Measurements from ENCODE around the gene XBP1.
"Not testable (repeated sequence)": the region's sequence is repeated elsewhere in the genome, so short reads cannot be mapped to it uniquely, and the experiment has no call there.

The XBP1 gene

DNA sequence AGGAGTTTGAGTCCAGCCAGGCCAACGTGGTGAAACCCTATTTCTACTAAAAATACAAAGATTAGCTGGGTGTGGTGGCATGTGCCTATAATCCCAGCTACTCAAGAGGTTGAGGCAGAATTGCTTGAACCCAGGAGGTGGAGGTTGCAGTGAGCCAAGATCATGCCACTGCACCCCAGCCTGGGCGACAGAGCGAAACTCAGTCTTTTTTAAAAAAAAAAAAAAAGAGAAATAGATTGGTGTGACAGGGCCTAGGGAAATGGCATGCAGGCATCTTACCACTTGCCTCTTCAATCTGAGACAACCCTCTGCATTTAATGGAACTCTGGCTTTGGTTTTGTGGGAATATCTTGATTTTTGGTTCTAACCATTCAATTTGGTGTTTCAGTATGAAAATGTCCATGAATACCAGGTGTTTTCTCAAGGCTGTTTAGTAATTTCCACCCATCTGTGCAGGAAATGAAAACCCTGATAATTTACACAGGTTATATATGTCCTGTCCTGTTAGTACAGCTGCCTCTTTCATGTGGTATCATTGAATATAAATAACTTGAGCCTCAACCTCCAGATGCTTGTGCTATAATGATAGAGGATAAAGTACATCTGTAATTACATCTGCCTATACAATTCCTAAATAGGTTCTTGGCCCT lies 8.4 kb downstream of the XBP1 start:
- DNase-seq (ENCODE audit: low read depth): no peak

DNA sequence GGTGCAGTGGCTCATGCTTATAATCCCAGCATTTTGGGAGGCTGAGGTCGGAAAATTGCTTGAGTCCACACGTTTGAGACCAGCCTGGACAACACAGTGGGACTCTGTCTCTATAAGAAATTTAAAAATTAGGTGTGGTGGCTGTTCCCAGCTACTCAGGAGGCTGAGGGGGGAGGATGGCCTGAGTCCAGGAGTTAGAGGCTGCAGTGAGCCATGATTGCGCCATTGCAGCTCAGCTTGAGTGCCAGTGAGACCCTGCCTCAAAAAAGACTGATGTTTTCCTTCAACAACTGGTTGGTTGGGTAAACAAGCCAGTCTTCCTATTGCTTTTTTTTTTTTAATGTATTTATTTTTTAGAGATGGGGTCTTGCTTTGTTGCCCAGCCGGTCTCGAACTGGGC lies 9.2 kb downstream of the XBP1 start:
- no peak for DNase-seq (ENCODE audit: low read depth)

DNA sequence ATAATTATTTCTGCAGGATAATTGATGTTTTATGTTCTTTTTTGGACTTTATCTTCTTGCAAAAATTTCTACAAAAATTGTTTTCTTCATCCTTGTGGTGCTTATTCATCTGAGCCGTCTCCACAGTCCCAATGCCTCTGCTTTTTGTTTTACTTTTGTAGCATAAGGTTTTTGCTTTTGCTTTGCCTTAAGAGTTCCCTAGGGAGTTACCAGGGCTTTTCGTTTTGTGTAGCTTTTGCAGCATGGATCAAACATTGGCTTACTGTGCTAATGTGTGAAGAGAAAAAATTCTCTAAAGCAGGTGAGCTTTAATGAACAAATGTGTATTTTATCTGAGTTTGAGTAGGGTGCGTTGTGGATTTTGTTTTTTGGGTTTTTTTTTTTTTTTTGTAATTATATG lies 11.8 kb downstream of the XBP1 start:
- no peak for DNase-seq (ENCODE audit: low read depth)

DNA sequence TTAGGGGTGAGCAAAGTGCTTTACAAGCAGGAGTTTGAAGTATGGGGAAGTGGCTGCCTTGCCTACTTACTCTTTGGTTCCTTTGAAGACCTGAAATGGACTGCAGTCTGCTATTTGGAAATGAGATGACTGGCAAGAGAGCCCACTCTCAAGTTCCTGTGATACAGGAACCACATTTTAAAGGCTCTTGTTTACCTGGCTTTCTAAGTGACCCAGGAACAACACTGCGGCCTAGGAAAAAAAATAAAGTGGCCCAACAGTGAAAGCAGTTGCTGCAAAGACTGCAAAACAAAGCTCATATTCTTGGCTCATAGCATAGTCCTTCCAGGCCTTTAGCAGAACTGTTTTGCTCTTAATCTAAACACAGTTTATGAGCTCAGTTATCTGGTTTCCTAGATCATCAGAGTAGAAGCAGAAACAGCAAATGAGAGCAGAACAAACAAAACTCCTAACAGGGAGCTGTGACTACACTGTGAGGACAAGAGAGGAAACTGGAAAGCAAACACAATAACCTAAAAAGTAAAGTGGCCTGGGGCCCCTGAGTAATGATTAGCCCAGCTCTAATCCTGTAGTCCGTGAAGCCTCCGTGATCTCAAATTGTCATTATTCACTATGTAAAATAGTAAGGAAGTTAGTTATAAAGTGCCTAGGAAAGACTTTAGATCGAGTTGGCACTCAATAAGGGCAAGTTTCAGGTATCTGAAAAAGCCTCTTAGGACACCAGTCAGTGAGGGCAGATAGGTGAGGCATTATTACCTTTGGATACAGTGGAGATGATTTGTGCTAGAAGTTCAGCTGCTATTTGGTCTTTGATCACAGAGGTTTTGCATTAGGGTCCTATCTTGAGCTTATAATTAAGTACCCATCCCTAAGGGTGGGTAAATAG lies 16.3 kb downstream of the XBP1 start:
- DNase-seq (ENCODE audit: low read depth): no peak

DNA sequence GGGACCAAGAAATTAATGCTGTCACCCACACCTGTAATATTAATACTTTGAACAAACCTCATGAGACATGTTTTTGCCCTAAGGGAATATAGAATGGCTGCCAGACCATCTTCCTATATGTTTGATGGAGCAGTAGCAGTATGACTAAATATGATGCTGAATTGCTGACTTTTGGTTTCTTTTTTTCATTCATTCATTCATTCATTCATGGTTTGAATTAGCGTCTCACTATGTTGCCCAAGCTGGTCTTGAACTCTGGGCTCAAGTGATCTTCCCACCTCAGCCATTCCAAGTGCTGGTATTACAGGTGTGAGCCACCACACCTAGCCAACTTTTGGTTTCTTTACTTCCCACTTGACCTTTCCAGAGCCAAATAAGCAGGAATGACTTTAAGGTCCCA lies 20.1 kb downstream of the XBP1 start:
- no peak for DNase-seq (ENCODE audit: low read depth)

DNA sequence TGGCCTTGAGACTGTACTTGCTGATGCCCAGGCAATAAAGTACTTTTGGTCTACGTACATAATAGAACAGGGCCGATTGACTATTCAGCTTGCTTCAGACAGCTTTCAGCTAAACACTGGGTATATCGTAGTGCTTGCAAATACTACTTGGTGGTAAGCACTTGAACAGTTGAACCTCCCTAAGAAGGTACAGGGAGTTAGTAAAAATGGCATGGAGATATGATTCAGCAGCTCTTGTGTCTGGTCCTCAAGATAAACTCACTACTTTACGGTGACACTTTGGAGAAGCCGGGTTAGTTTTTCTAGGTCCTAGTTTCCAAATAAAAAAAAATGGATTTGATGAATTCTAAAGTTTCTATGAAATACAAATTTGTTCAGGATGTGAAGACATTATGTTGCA lies 20.5 kb downstream of the XBP1 start:
- DNase-seq (ENCODE audit: low read depth): no peak

DNA sequence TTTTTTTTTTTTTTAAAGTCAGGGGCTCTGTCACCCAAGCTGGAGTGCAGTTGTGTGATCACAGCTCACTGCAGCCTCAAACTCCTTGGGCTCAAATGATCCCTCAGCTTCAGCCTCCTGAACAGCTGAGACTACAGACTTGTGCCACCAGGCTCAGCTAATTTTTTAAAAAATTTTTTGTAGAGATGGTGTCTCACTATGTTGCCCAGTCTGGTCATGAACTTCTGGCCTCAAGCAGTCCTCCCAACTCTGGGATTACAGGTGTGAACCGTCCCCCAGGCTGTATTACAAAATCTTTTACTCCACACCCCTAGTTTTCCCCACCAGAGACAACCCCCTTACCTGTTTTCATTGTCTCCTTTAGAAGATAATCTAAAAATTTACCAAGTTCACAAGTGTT lies 26.0 kb downstream of the XBP1 start:
- no peak for DNase-seq (ENCODE audit: low read depth)

DNA sequence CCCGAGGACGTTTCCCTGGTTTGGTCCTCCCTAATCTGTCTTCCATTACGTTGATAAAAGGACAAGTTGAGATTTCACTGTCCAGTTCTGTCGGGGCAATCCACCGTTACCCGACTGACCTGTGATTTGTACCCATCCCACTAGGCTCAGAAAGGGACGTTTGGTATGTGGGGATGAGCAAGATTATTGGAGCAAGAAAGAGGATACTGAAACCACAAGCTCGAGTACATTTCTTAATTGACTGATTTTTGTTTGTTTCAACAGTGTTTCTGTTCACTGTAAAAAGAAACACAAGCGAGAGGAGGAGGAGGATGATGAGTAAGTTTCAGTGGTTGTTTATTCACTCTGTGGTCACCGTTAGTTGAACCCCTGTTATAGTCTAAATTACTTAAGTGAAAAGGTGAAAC lies 26.9 kb downstream of the XBP1 start:
- no peak for DNase-seq (ENCODE audit: low read depth)

DNA sequence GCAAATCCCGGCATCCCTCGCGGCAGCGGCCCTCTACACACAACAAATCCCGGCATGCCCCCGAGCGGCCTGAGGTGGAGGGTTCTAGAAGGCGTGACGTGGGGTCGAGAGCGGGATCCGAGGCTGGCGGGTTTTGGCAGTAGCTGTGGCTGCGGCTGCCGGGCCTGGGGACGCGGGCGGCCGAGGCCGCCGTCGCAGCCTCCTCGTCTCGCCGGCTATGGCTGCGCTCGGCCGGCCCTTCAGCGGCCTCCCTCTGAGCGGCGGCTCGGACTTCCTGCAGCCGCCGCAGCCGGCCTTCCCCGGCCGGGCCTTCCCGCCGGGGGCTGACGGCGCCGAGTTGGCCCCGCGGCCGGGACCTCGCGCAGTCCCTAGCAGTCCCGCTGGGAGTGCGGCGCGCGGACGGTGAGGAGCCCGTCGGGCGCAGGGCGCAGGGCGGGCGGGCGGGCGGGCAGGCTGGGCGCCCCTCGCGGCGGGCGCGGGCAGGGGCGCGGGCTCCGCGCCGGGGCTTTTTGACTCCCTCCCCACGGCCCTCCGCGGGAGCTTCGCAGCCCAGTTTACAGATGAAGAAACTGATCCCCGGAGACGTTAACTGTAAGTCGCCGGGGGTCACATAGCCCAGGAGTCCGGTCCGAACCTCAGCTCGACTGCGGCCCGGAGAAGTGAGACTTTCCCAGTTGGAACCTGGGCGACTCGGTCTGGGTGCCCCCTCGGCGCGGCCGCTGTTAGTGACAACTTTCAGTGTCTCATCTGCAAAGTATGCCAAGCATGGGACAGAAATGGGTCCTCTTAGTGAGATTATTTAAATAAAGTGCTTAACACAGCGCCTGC lies 27.5 kb downstream of the XBP1 start, which contains the start of gene CCDC117:
TSS of gene CCDC117 (plus strand) at position 63 of the 828 bp plus-strand sequence. CDS start at position 218, 155 bp downstream.
- peak; percentile 88 for DNase-seq (ENCODE audit: low read depth)

DNA sequence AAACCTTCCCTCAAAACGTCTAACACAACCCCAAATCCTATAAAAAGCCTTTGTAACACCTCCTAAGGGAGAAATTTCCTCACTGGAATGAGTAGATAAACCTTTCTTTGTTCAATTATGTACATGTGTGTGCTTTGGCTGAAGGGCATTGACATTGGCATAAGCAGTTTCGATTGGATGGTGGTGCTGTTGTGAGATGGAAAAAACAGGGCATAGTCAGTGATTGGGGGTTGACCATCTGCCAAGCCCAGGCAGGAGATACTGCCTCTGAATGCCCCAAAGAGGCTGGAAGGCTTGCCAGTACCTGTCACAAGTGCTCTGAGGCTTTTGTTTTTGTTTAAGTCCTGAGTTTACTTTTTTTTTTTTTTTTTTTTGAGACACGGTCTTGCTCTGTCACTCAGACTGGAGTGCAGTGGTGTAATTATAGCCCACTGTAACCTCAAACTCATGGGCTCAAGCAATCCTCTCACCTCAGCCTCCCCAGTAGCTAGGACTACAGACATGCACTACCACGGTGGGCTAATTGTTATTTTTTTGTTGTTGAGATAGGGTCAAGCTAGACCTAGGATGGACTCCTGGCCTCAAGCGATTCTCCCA lies 29.1 kb downstream of the XBP1 start:
- no peak for DNase-seq (ENCODE audit: low read depth)

DNA sequence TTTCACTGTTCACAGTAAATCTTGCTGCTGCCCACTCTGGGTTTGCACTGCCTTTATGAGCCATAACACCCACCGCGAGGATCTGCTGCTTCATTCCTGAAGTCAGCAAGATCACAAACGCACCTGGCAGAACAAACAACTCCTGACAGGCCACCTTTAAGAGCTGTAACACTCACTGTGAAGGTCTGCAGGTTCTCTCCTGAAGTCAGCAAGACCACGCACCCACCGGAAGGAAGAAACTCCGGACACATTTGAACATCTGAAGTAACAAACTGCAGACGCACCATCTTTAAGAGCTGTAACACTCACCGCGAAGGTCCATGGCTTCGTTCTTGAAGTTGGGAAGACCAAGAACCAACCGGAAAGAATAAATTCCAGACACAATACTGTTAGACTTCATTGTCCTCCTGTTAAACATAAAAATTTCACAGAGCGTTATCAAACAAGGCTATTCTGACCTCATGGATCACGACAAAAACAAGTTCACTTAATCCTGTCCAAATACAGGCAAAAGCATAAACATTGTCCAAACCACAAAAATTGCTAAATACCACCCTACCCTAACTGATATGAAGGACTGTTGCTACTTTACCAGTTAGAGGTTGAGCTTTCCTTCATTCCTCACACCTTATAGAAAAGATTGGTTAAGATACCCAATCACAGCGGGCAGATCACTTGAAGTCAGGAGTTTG lies 30.8 kb downstream of the XBP1 start:
- no peak for DNase-seq (ENCODE audit: low read depth)

DNA sequence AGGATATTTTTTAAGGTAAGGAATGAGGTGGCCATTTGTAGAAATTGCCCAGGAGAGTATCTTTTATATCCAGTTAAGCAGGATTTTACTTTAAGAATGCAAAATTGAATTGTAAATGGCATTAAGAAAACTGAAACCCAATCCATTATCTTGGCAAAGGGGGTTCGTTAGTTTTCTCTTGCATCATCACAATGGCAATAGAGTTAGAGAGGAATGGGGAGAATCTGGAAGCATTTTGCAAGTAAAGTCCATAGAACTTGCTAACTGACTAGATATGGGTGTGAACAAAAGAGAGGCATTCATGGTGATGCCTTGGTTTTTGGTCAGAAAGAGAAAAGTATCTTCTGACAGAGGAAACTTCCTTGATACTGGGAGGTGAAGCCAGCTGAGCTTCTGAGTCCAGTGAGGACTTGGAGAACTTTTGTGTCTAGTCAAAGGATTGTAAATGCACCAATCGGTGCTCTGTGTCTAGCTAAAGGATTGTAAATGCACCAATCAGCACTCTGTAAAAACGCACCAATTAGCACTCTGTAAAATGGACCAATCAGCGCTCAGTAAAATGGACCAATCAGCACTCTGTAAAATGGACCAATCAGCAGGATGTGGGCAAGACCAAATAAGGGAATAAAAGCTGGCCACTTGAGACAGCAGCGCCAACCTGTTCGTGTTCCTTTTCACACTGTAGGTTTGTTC lies 31.5 kb downstream of the XBP1 start:
- no peak for DNase-seq (ENCODE audit: low read depth)

DNA sequence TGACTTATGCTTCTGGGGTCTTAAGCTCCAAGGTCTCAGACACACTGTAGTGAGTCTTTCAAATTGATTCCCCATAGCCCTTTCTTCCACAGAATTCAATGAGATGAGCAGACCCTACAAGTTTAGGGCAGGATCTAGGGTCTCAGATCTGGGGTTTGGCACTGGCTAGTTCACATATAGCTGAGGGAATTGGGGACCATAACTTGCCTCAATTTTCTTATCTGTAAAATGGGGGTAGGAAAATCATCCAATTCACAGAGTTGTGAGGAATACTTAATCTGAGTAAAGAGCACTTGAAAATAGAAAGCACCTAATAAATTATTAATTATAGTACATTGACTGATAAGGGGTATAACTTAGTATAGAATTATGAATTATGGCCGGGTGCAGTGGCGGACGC lies 33.7 kb downstream of the XBP1 start:
- no peak for DNase-seq (ENCODE audit: low read depth)

DNA sequence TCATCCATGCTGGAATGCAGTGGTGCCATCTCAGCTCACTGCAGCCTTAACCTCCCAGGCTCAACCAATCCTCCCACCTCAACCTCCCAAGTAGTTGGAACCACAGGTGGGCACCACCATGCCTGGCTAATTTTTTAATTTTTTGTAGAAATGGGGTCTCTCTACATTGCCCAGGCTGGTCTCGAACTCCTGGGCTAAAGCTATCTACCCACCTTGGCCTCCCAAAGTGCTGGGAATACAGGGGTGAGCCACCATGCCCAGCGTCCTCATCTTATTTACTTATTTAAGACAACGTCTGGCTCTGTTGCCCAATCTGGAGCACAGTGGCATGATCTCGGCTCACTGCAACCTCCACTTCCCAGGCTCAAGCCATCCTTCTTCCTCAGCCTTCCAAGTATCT lies 38.4 kb downstream of the XBP1 start:
- DNase-seq (ENCODE audit: low read depth): not testable (repeated sequence)

DNA sequence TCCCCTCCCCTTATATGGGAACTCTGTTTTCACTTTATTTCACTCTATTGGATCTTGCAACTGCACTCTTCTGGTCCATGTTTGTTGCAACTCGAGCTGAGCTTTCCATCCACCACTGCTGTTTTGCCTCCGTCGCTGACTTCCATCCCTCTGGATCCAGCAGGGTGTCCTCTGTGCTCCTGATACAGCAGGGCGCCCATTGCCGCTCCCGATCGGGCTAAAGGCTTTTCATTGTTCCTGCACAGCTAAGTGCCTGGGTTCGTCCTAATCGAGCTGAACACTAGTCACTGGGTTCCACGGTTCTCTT lies 39.0 kb downstream of the XBP1 start:
- DNase-seq (ENCODE audit: low read depth): no peak

DNA sequence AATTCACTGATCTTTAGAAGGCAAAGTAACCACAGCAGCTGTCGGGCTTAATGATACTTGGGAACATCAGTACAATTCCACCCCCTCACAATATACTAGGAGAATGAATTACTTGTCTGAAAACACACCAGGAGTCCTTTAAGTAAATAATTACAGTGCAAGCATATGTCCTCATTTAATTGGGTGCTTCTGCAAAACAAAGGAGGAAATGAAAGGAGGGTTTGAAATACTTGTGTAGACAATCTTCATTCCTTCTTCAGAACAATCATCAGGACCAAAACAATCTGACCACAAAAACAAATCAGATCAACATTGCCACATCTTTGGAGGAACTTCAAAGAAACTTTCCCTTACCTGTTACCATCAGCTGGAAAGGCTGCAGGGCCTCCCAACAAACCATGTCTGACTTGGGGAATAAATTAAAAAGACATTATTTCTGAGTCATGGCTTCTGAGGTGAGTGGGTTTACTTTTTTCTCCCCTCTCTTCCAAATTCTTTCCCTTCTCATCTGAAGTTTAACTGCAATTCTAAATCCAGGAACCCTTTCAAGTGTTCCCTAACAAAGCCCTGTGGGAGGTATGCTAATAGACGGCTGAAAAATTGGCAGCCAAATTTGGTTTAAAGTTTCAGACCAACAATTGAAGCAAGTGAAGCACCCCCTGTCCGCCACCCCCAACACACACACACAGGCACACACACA lies 40.4 kb downstream of the XBP1 start:
- no peak for DNase-seq (ENCODE audit: low read depth)

DNA sequence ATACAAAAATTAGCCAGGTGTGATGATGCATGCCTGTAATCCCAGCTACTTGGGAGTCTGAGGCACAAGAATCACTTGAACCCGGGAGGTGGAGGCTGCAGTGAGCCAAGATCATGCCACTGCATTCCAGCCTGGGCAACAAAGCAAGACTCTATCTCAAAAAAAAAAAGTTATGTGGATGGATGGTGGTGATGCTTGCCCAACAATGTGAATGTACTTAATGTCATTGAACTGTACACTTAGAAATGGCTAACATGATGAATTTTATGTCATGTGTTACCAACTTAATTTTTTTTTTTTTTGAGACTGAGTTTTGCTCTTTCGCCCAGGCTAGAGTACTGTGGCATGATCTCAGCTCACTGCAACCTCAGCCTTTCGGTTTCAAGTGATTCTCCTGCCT lies 45.9 kb downstream of the XBP1 start:
- not testable (repeated sequence) for DNase-seq (ENCODE audit: low read depth)

DNA sequence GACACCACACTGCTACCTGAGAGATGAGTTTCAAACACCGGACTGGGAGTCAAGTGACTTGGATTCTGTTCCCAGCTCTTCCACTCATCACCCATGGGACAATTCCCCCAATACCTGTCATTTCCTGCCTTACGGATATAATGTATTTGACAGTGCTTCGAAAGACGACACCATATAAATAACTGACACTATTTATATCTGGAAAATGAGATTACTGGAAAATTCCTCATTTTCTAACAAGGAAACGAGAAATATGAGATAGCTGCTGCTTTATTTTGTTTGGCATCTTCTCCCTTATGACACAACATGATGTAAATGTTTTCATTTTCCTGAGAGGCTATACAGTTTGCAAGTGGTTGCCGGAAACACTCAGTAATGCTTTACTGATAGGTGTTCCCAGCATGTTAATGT lies 49.9 kb downstream of the XBP1 start:
- no peak for DNase-seq (ENCODE audit: low read depth)

Data from activated T-cell treated with anti-CD3 and anti-CD28 coated beads for 24 hours (primary cell).